Epithelial cell of proximal tubule (primary cell): ENCODE results near the gene LIPK. TPM values are rescaled to one million over a fixed set of nuclear protein-coding genes. Genes with fewer than 3 reads are reported as not detected.

Experiments
- DNase-seq: peaks from one replicate; pipeline ENCODE4 v3.0.0-alpha.2; 2011; ENCODE audit warnings: low read depth
- H3K4me3 ChIP-seq: 2 replicates; pipeline ENCODE4 v1.5.1; 2011; ENCODE audit warnings: low read depth, mild to moderate bottlenecking, low read length
- total RNA-seq: library from RNA; depleted of rRNA; stranded (reverse); fragments of >200 nt; gene quantifications from 2 replicates; pipeline ENCODE4 v1.2.3, GENCODE V29; 2015
- TF ChIP-seq, protein P1 (sequence below): conservative IDR thresholded peaks from 2 replicates; pipeline ENCODE4 v1.5.1; 2012; ENCODE audit warnings: low read depth, mild to moderate bottlenecking, low read length

The LIPK gene
- total RNA-seq, 1 donor from 2014 or later: not detected

DNA sequence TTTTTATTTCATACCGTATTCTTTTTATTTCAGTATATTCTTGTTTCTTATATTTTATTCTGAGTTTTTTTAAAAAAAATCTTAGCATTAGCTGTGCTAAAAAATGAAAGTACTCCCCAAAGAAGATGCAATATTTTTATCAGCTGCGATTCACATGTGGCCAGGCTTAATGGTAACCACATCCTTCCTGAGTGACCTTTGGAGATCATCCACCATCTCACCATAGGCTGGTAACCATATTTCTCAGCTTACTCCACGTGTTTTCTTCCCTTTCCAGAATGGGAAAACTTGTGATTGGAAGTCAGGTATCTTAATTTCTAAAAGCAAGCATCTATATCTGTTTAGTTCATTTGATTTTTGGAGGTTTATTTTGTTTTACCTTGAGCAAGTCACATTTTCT is 77.7 kb downstream of the LIPK start:
- TF ChIP-seq, protein P1, sequence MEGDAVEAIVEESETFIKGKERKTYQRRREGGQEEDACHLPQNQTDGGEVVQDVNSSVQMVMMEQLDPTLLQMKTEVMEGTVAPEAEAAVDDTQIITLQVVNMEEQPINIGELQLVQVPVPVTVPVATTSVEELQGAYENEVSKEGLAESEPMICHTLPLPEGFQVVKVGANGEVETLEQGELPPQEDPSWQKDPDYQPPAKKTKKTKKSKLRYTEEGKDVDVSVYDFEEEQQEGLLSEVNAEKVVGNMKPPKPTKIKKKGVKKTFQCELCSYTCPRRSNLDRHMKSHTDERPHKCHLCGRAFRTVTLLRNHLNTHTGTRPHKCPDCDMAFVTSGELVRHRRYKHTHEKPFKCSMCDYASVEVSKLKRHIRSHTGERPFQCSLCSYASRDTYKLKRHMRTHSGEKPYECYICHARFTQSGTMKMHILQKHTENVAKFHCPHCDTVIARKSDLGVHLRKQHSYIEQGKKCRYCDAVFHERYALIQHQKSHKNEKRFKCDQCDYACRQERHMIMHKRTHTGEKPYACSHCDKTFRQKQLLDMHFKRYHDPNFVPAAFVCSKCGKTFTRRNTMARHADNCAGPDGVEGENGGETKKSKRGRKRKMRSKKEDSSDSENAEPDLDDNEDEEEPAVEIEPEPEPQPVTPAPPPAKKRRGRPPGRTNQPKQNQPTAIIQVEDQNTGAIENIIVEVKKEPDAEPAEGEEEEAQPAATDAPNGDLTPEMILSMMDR: no peak
- H3K4me3 ChIP-seq: no peak overlapping the region
- no peak for DNase-seq

DNA sequence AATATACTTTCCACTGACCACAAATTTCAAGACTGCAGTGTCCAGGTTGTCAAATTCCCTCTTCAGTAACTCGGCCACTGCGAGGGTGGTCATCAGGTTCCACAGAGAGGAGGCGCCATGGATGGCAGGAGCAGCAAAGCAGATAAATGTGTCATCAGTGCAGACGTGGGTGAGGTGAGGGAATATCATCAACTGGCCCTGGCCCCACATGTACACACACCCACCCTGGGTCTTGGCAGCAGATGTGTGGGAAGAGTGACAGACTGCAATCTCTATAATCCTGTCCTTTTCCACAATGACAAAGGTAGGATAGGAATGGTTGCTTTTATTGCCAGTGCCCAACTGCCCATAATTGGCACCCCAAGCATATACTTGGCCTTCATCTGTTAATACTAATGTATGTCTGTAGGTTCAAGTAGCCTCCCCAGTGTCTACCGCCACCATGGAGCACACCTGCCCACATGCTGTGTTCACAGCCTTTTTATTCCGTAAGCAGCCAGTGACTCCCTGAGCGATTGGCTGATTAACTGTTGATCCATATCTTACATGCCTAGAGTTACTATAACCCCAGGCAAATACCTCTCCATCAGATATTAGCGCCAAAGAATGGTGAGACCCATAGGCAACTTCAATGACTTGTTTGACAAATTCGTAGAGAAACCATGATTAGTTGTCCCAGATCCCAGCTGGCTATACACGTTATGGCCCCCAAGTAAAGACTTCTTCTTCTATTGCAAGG is 80.2 kb downstream of the LIPK start:
- DNase-seq: no peak
- TF ChIP-seq, protein P1: no peak
- no peak overlapping the region for H3K4me3 ChIP-seq

DNA sequence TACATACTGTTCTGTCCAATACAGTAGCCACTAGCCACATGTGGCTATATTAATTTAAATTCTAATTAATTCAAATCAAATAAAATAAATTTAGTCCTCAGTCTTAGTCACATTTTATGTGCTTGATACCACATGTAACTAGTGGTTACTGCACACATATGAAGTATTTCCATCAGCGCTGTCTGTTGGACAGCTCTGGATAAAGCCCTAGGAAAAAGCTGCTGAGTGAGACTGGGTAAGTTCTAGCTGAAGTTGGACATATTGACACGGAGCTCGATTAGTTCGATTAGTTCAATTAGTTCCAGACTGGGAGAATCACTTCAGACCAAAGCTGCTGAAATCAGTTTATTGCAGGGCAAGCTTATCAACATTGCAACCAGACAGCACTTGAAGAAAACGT is 81.4 kb downstream of the LIPK start:
- DNase-seq: no peak
- H3K4me3 ChIP-seq: no peak overlapping the region
- TF ChIP-seq, protein P1: no peak

DNA sequence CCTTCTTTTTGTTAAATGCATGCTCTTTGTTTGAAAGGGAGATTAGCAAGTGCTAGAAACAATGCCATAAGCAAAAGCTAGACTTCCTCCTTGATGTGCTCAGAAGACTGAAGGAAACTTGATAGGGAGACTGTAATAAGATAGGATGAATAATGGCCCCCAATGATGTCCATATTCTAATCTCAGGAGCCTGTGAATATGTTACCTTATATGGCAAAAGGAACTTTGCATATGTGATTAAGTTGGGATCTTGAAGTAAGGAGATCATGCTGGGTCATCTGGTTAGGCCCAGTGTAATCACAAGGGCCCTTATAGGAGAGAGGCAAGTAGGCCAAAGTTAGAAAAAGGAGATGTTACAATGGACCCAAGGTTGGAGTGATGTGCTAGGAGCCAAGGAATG is 82.9 kb downstream of the LIPK start:
- H3K4me3 ChIP-seq: no peak overlapping the region
- DNase-seq: no peak
- TF ChIP-seq, protein P1: no peak

DNA sequence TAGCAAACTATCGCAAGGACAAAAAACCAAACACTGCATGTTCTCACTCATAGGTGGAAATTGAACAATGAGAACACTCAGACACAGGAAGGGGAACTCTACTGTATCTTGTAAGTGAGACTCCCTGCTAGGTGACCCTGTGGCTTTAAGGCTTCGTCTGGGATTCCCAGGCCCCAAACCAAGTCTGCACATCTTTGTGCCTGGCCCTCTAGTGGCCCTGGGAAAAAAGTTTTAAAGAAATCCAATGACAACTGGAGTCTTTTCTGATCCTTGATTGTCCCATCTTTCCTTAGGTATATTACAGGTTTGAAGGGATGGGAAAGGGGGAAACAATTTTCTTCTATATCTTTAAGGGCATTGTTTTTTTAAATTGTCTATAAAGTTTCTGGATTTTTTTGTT is 85.9 kb downstream of the LIPK start:
- no peak for DNase-seq
- no peak overlapping the region for H3K4me3 ChIP-seq
- TF ChIP-seq, protein P1: peak; percentile 73

DNA sequence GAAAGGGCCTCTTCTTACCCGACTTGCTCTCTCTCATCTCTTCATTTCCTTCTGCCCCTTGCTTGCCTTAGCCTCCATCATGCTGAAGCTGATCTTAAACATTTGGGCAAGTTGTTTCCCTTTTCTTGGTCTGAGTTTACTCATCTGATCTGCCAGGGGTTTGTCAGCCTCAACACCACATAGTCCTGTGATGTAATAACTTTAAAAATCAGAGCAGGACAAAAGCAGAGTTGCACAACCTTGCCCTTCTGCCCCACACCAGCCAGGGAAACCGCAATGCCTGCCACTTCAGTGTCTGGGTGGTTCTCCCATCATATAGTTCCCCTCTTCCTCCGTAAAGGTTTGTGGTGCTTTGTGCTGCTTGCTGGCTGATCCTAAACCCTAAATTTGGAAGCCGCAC is 86.6 kb downstream of the LIPK start:
- no peak overlapping the region for H3K4me3 ChIP-seq
- TF ChIP-seq, protein P1: no peak
- peak; percentile 25 for DNase-seq

DNA sequence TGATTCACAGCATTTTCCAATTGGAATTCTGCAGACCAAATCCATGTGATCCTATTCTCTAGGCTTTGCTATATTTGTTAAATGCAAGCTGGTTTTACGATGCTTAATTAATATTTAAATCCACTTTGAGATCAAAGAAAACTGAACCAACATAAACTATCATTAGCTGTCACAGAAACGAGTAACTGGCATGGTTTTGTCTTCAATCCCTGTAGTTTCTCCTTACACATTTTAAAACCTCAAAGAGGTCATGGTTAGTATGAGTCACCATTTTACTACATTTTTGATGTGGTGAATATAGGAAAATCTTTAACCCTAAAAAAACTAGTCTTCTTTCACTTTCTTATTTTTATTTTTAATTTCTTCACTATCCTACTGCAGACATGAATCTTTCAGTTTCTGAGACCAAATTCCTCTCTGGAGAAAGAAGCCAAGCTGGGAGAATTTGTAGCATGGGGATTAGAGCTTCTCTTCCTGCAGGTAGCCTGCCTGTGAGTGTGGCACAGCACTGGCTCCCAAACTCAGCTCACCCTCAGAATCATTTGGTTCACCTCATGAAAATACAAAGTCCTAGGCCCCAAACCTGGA is 87.8 kb downstream of the LIPK start:
- TF ChIP-seq, protein P1: no peak
- no peak for DNase-seq
- no peak overlapping the region for H3K4me3 ChIP-seq
